Activated CD4-positive, alpha-beta T cell treated with anti-CD3 and anti-CD28 coated beads for 36 hours (primary cell): Measurements from ENCODE around the gene RAP2C. TPM values are rescaled to one million over a fixed set of nuclear protein-coding genes. Genes with fewer than 3 reads are reported as not detected.
A peak's percentile ranks its signal among the peaks of the same experiment; 100 is the strongest.

Experiments used
- ATAC-seq: fragments of 200-7000 bp; cut with Tn5 transposase; one replicate; pipeline ENCODE4 v1.10.0; 2021; ENCODE audit warnings: mild to moderate bottlenecking, moderate library complexity
- CTCF ChIA-PET: fragments of 350-600 bp; sonication (Branson Sonifier 250); formaldehyde crosslinking; loops from one replicate; lab custom pipeline; 2021; ENCODE audit warnings: antibody characterized with exemption; lab: Charles Lee
- POLR2A ChIA-PET: fragments of 350-600 bp; sonication (Branson Sonifier 250); formaldehyde crosslinking; loops from one replicate; lab custom pipeline; 2021; ENCODE audit warnings: antibody characterized with exemption, inconsistent platforms; lab: Charles Lee
- DNase-seq: peaks from one replicate; pipeline ENCODE4 v3.0.0-alpha.2; 2020
- H3K27ac Mint-ChIP-seq: one replicate; pipeline ENCODE4 v1.8.0; 2021; ENCODE audit warnings: mixed read lengths
- H3K27me3 Mint-ChIP-seq: one replicate; pipeline ENCODE4 v1.8.0; 2021; ENCODE audit warnings: mixed read lengths
- H3K36me3 Mint-ChIP-seq: one replicate; pipeline ENCODE4 v1.8.0; 2021; ENCODE audit warnings: low read depth, mixed read lengths
- H3K4me1 Mint-ChIP-seq: one replicate; pipeline ENCODE4 v1.8.0; 2021; ENCODE audit warnings: mixed read lengths
- H3K4me3 Mint-ChIP-seq: one replicate; pipeline ENCODE4 v1.8.0; 2021; ENCODE audit warnings: mild to moderate bottlenecking, moderate library complexity, mixed read lengths
- H3K9me3 Mint-ChIP-seq: one replicate; pipeline ENCODE4 v1.8.0; 2021; ENCODE audit warnings: low read depth, mixed read lengths
- intact Hi-C, 2 experiments: fragments of 100-400 bp; cut with DNase I in 1 of 2; cut with micrococcal nuclease in 1 of 2; formaldehyde crosslinking; loops; one replicate each; pipeline versions ENCODE4 v1.14.2 to v1.15.1; 2022 to 2024; cut with DNase I, micrococcal nuclease
- total RNA-seq, 2 experiments: library from RNA; stranded (reverse); gene quantifications; one replicate each; pipeline ENCODE4 v1.2.3, GENCODE V29; 2021

RAP2C gene
- total RNA-seq, 2 experiments from 2014 or later = 28.3 to 31.3 TPM

- H3K9me3 Mint-ChIP-seq = no peaks in the 10 kb centered on the region
- CTCF ChIA-PET = interaction anchor here (0.7 to 2.9 kb wide), 7 partner anchors 11 to 1755 kb away, joined by 3 to 17 read pairs (median 5); no protein-coding TSS in a partner anchor
- H3K4me1 Mint-ChIP-seq = peaks cover 21% of the 10 kb centered on the region
- intact Hi-C loops = loop anchor here (1.0 to 10.0 kb wide), 12 partner anchors 47 to 1957 kb away; partner anchors contain the start of genes SLC25A14 (in 1 of the 2) and STK26 (in 1 of the 2)
- ATAC-seq (peak; percentile 56), DNase-seq (peak; percentile 88)
- peak overlapping the region; percentile 87 for H3K4me3 Mint-ChIP-seq
- H3K27ac Mint-ChIP-seq = peak overlapping the region; percentile 92
- peaks cover 12% of the 10 kb centered on the region for H3K36me3 Mint-ChIP-seq
- POLR2A ChIA-PET = no interaction called here
- no peaks in the 10 kb centered on the region for H3K27me3 Mint-ChIP-seq
These were observed 991 bp downstream of the RAP2C start for GRCh38 chrX:132218100-132218812.

GRCh38 chrX:132217203-132218073, 1.8 kb downstream of the RAP2C start:
- intact Hi-C loops = loop anchor here (1.0 to 10.0 kb wide), 14 partner anchors 47 to 1957 kb away; partner anchors contain the start of genes MBNL3 (in 1 of the 2), SLC25A14 (in 1 of the 2) and STK26 (in 1 of the 2)
- Mint-ChIP-seq H3K27ac (peak overlapping the region; percentile 98), H3K4me1 (peaks cover 27% of the 10 kb centered on the region), H3K36me3 (peaks cover 18% of the 10 kb centered on the region), H3K9me3 (no peaks in the 10 kb centered on the region), H3K27me3 (no peaks in the 10 kb centered on the region), H3K4me3 (peak overlapping the region; percentile 87)
- peak; percentile 68 for ATAC-seq
- peak; percentile 84 for DNase-seq
- POLR2A ChIA-PET = interaction anchor here (0.6 kb wide), 1 partner anchor 75 kb away, joined by 3 read pairs; no protein-coding TSS in a partner anchor
- CTCF ChIA-PET = no interaction called here

- peaks cover 31% of the 10 kb centered on the region for H3K4me1 Mint-ChIP-seq
- H3K27ac Mint-ChIP-seq = peak overlapping the region; percentile 98
- no peaks in the 10 kb centered on the region for H3K27me3 Mint-ChIP-seq
- ChIA-PET POLR2A (interaction anchor here (1.2 kb wide), 1 partner anchor 192 kb away, joined by 4 read pairs; no protein-coding TSS in a partner anchor), CTCF (no interaction called here)
- no peaks in the 10 kb centered on the region for H3K9me3 Mint-ChIP-seq
- ATAC-seq = peak; percentile 63
- DNase-seq = peak; percentile 32
- intact Hi-C loops = loop anchor here (1.0 to 10.0 kb wide), 10 partner anchors 192 to 1958 kb away; partner anchors contain the start of genes MBNL3 (in 1 of the 2) and SLC25A14 (in 1 of the 2)
- peaks cover 21% of the 10 kb centered on the region for H3K36me3 Mint-ChIP-seq
- H3K4me3 Mint-ChIP-seq = peak overlapping the region; percentile 87
These were observed 2.4 kb downstream of the RAP2C start for GRCh38 chrX:132216806-132217202.

GRCh38 chrX:132216283-132216682, 3.0 kb downstream of the RAP2C start:
- H3K4me3 Mint-ChIP-seq = peak overlapping the region; percentile 87
- ChIA-PET CTCF (no interaction called here), POLR2A (interaction anchor here (1.2 kb wide), 1 partner anchor 192 kb away, joined by 4 read pairs; no protein-coding TSS in a partner anchor)
- peak overlapping the region; percentile 98 for H3K27ac Mint-ChIP-seq
- DNase-seq (peak; percentile 7), ATAC-seq (no peak)
- intact Hi-C loops = loop anchor here (2.0 to 10.0 kb wide), 9 partner anchors 191 to 1959 kb away; partner anchors contain the start of gene SLC25A14 (in 1 of the 2)
- peaks cover 25% of the 10 kb centered on the region for H3K36me3 Mint-ChIP-seq
- H3K4me1 Mint-ChIP-seq = peaks cover 37% of the 10 kb centered on the region
- H3K27me3 Mint-ChIP-seq = no peaks in the 10 kb centered on the region
- H3K9me3 Mint-ChIP-seq = no peaks in the 10 kb centered on the region

GRCh38 chrX:132214518-132214917, 4.7 kb downstream of the RAP2C start:
- Mint-ChIP-seq H3K4me3 (peak overlapping the region; percentile 63), H3K36me3 (peaks cover 30% of the 10 kb centered on the region), H3K27me3 (no peaks in the 10 kb centered on the region), H3K4me1 (peaks cover 49% of the 10 kb centered on the region), H3K27ac (peak overlapping the region; percentile 75), H3K9me3 (no peaks in the 10 kb centered on the region)
- POLR2A ChIA-PET = no interaction called here
- DNase-seq (no peak), ATAC-seq (peak; percentile 11)
- CTCF ChIA-PET = no interaction called here
- intact Hi-C loops = loop anchor here (10.0 kb wide), 2 partner anchors 230 to 1960 kb away; no protein-coding TSS in a partner anchor

- no peak for ATAC-seq
- ChIA-PET POLR2A (no interaction called here), CTCF (no interaction called here)
- H3K9me3 Mint-ChIP-seq = no peaks in the 10 kb centered on the region
- intact Hi-C loops = no loop called here
- peaks cover 32% of the 10 kb centered on the region for H3K36me3 Mint-ChIP-seq
- peaks cover 53% of the 10 kb centered on the region for H3K4me1 Mint-ChIP-seq
- H3K4me3 Mint-ChIP-seq = no peak overlapping the region
- no peak for DNase-seq
- no peaks in the 10 kb centered on the region for H3K27me3 Mint-ChIP-seq
- no peak overlapping the region for H3K27ac Mint-ChIP-seq
These were observed 9.7 kb downstream of the RAP2C start for GRCh38 chrX:132209527-132209926.

- ChIA-PET CTCF (no interaction called here), POLR2A (no interaction called here)
- no peak overlapping the region for H3K4me3 Mint-ChIP-seq
- peaks cover 24% of the 10 kb centered on the region for H3K36me3 Mint-ChIP-seq
- ATAC-seq (no peak), DNase-seq (no peak)
- no peak overlapping the region for H3K27ac Mint-ChIP-seq
- H3K4me1 Mint-ChIP-seq = peaks cover 44% of the 10 kb centered on the region
- no peaks in the 10 kb centered on the region for H3K27me3 Mint-ChIP-seq
- intact Hi-C loops = no loop called here
- no peaks in the 10 kb centered on the region for H3K9me3 Mint-ChIP-seq
These were observed 10.8 kb downstream of the RAP2C start for GRCh38 chrX:132208422-132208821.

GRCh38 chrX:132207996-132208395, 11.3 kb downstream of the RAP2C start:
- DNase-seq (no peak), ATAC-seq (no peak)
- ChIA-PET POLR2A (no interaction called here), CTCF (interaction anchor here (0.6 to 1.3 kb wide), 2 partner anchors 11 to 262 kb away, joined by 3 read pairs; partner anchors contain the start of gene RAP2C)
- intact Hi-C loops = no loop called here
- no peak overlapping the region for H3K27ac Mint-ChIP-seq
- H3K36me3 Mint-ChIP-seq = peaks cover 24% of the 10 kb centered on the region
- H3K4me3 Mint-ChIP-seq = no peak overlapping the region
- H3K4me1 Mint-ChIP-seq = peaks cover 42% of the 10 kb centered on the region
- H3K27me3 Mint-ChIP-seq = no peaks in the 10 kb centered on the region
- no peaks in the 10 kb centered on the region for H3K9me3 Mint-ChIP-seq

- ATAC-seq = no peak
- Mint-ChIP-seq H3K9me3 (no peaks in the 10 kb centered on the region), H3K27me3 (no peaks in the 10 kb centered on the region), H3K4me1 (peaks cover 27% of the 10 kb centered on the region), H3K36me3 (peaks cover 11% of the 10 kb centered on the region), H3K27ac (no peak overlapping the region), H3K4me3 (no peak overlapping the region)
- POLR2A ChIA-PET = no interaction called here
- DNase-seq = no peak
- CTCF ChIA-PET = interaction anchor here (1.4 kb wide), 1 partner anchor 15 kb away, joined by 4 read pairs; no protein-coding TSS in a partner anchor
- intact Hi-C loops = no loop called here
These were observed 13.0 kb downstream of the RAP2C start for GRCh38 chrX:132206259-132206658.

- Mint-ChIP-seq H3K9me3 (no peaks in the 10 kb centered on the region), H3K27me3 (no peaks in the 10 kb centered on the region), H3K4me3 (no peak overlapping the region), H3K27ac (no peak overlapping the region), H3K36me3 (peaks cover 7% of the 10 kb centered on the region), H3K4me1 (peaks cover 13% of the 10 kb centered on the region)
- ATAC-seq (no peak), DNase-seq (no peak)
- intact Hi-C loops = no loop called here
- ChIA-PET POLR2A (no interaction called here), CTCF (no interaction called here)
These were observed 14.6 kb downstream of the RAP2C start for GRCh38 chrX:132204629-132205028.

GRCh38 chrX:132200976-132201375, 18.3 kb downstream of the RAP2C start:
- no peak for DNase-seq
- H3K27me3 Mint-ChIP-seq = no peaks in the 10 kb centered on the region
- intact Hi-C loops = no loop called here
- no peak overlapping the region for H3K27ac Mint-ChIP-seq
- ChIA-PET CTCF (interaction anchor here (1.3 kb wide), 1 partner anchor 13 kb away, joined by 3 read pairs; no protein-coding TSS in a partner anchor), POLR2A (no interaction called here)
- H3K4me1 Mint-ChIP-seq = peaks cover 2% of the 10 kb centered on the region
- no peaks in the 10 kb centered on the region for H3K36me3 Mint-ChIP-seq
- ATAC-seq = no peak
- no peaks in the 10 kb centered on the region for H3K9me3 Mint-ChIP-seq
- no peak overlapping the region for H3K4me3 Mint-ChIP-seq
